Esophagus squamous epithelium (tissue), 5 donors: ENCODE measurements around the gene HSD17B7. TPM values are rescaled to one million over a fixed set of nuclear protein-coding genes. Genes with fewer than 3 reads are reported as not detected.

Source experiments
- DNase-seq: peaks from one replicate; lab custom pipeline; 2025; lab: John Stamatoyannopoulos, UW
- H3K27ac ChIP-seq, 4 donors: fragments of 200-600 bp; sonication (generic); one replicate each; pipeline ENCODE4 v1.5.1; 2016 to 2019; ENCODE audit warnings: mild to moderate bottlenecking in 1 of 4
- H3K27me3 ChIP-seq, 4 donors: fragments of 200-600 bp; sonication (generic); 1 replicate in 3 of 4; 2 replicates in 1 of 4; pipeline versions ENCODE4 v1.5.1 to v1.6.0; 2017 to 2021; ENCODE audit warnings: antibody characterized with exemption in 1 of 4
- H3K36me3 ChIP-seq, 3 donors: fragments of 200-600 bp; sonication (generic); one replicate each; pipeline ENCODE4 v1.5.1; 2016 to 2019
- H3K4me1 ChIP-seq, 3 donors: fragments of 200-600 bp; sonication (generic); one replicate each; pipeline ENCODE4 v1.5.1; 2017 to 2019
- H3K4me3 ChIP-seq, 4 donors: fragments of 200-600 bp; sonication (generic); 1 replicate in 3 of 4; 2 replicates in 1 of 4; pipeline ENCODE4 v1.5.1; 2016 to 2019; ENCODE audit warnings: mild to moderate bottlenecking in 2 of 4, moderate library complexity in 1 of 4
- H3K9me3 ChIP-seq, 3 donors: fragments of 200-600 bp; sonication (generic); one replicate each; pipeline ENCODE4 v1.5.1; 2016 to 2019
- POLR2A ChIP-seq, 4 donors: fragments of 450-650 bp; IDR thresholded peaks; one replicate each; pipeline ENCODE4 v1.6.1; 2017; ENCODE audit warnings: antibody characterized with exemption in 4 of 4, mild to moderate bottlenecking in 4 of 4, moderate library complexity in 3 of 4
- WGBS, 2 donors: methylation state at CpG; one replicate each; pipeline ENCODE4 v1.1.5; 2018; 5-methylcytosine and 5-hydroxymethylcytosine counted together
- intact Hi-C: fragments of 100-400 bp; cut with DNase I; formaldehyde crosslinking; loops from one replicate; pipeline ENCODE4 v1.15.0; 2022
- small RNA-seq, 4 donors: library from RNA; depleted of rRNA; stranded (forward); fragments of <200 nt; gene quantifications; one replicate each; pipeline ENCODE3, GENCODE V24; 2016
- total RNA-seq, 4 donors: library from RNA; depleted of rRNA; stranded (reverse); fragments of >200 nt; gene quantifications; one replicate each; pipeline ENCODE4 v1.1.0, GENCODE V29; 2016
- TF ChIP-seq, protein P1 (sequence below), 6 experiments: fragments of 450-650 bp in 4 of 6; fragments of 200-600 bp in 2 of 6; sonication (generic) in 2 of 6; IDR thresholded peaks; one replicate each; pipeline ENCODE4 v1.5.1; 2016 to 2019; ENCODE audit warnings: antibody characterized with exemption in 6 of 6, mild to moderate bottlenecking in 4 of 6, moderate library complexity in 4 of 6
- donor health status: DM: yes; HTN: yes; CAD: no.

The HSD17B7 gene
- total RNA-seq, 4 donors from 2014 or later, result 15.7 to 28.4 (median 21.6) TPM

DNA sequence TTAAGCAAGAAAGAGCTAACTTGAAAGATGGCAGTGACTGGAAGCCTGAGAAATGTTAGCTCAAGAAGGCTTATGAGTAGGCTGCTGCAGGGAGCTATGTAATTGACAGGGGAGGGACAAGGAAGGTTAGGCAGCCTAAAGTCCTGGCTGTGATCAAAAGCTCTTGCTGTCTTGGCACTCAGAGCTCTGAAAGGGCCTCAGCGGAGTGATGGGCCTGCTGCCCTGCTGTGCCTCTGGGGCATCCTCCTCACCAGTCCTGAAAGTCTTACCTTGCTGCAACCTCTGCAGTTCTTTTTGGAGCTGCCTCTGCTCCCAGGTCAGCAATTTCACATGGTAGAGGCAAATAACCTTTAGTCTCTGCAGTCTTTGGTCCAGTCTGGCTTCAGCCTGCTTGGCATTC is 68.7 kb downstream of the HSD17B7 start:
- Histone ChIP-seq H3K4me1 (peaks cover 0 to 13% (median 3%) of the 10 kb centered on the region in 3 donors), H3K27ac (no peak overlapping the region), H3K36me3 (no peaks in the 10 kb centered on the region), H3K4me3 (no peak overlapping the region), H3K9me3 (no peaks in the 10 kb centered on the region), H3K27me3 (no peaks in the 10 kb centered on the region)
- no peak for TF ChIP-seq POLR2A (IDR thresholded peaks at IDR 0.05)
- TF ChIP-seq, protein P1, sequence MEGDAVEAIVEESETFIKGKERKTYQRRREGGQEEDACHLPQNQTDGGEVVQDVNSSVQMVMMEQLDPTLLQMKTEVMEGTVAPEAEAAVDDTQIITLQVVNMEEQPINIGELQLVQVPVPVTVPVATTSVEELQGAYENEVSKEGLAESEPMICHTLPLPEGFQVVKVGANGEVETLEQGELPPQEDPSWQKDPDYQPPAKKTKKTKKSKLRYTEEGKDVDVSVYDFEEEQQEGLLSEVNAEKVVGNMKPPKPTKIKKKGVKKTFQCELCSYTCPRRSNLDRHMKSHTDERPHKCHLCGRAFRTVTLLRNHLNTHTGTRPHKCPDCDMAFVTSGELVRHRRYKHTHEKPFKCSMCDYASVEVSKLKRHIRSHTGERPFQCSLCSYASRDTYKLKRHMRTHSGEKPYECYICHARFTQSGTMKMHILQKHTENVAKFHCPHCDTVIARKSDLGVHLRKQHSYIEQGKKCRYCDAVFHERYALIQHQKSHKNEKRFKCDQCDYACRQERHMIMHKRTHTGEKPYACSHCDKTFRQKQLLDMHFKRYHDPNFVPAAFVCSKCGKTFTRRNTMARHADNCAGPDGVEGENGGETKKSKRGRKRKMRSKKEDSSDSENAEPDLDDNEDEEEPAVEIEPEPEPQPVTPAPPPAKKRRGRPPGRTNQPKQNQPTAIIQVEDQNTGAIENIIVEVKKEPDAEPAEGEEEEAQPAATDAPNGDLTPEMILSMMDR (IDR thresholded peaks at IDR 0.05), result no peak
- 0 to 30% methylated on average over 1 of the region's 1 CpG for WGBS, 2 donors
- DNase-seq, result no peak
- intact Hi-C loops, result no loop called here

DNA sequence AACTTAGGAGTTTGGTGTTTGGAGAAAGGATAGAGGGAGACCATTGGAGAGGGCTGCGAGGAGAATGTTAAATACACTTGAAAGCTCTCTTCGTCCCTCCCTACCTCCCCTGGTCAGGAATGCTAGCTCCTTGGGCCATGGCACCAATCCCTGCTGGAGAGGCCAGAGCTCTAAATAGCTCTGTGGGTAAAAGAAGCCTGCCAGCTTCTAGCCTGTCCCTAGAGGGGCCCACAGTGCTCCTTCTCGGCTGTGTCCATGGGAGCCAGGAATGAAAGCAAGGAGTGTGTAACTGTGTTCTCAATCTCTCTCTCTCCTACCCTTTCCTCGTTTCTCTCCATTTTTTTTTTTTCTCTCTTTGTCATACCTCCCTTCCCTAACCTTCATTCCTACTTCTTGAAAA is 70.6 kb downstream of the HSD17B7 start, which contains the start of gene CCDC190:
CCDC190 (minus strand) TSS at position 75 of the 400 bp plus-strand sequence. CDS start 1,529 bp downstream, outside the sequence.
- H3K4me1 ChIP-seq, result peaks cover 0 to 13% (median 2%) of the 10 kb centered on the region in 3 donors
- H3K36me3 ChIP-seq, result no peaks in the 10 kb centered on the region
- TF ChIP-seq POLR2A (IDR thresholded peaks at IDR 0.05), result no peak
- TF ChIP-seq, protein P1 (IDR thresholded peaks at IDR 0.05), result no peak
- intact Hi-C loops, result no loop called here
- H3K27me3 ChIP-seq, result no peaks in the 10 kb centered on the region
- no peak within 1 kb of the TSS for H3K4me3 ChIP-seq
- H3K27ac ChIP-seq, result peak within 1 kb of the TSS in 3 of 4 donors; percentile 19 to 69 (median 30)
- no peaks in the 10 kb centered on the region for H3K9me3 ChIP-seq
- no peak for DNase-seq
- 54 to 60% methylated on average over 4 of the region's 4 CpGs for WGBS, 2 donors

DNA sequence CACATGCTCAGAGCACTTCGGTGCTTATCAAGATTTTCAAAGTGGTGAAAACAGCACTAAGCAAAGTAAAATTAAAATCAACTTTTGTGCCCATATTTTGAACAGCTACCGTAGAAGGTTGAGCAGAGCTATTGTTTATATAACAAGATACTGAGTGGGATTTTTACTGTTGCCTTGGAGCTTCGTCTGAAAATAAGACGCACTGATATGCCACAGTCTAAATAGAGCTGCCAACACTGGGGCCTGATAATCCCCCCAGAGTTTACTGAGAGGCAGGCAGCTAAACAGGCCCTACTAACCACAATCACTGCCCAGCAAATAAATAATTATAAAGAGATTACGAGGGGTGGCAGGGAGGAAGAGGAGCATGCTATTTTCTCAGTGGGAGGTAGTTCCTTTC is 71.1 kb downstream of the HSD17B7 start:
- DNase-seq, result no peak
- Histone ChIP-seq H3K27ac (peak overlapping the region in 3 of 4 donors; percentile 19 to 69 (median 30)), H3K36me3 (no peaks in the 10 kb centered on the region), H3K4me3 (no peak overlapping the region), H3K27me3 (no peaks in the 10 kb centered on the region), H3K4me1 (peaks cover 0 to 8% (median 0%) of the 10 kb centered on the region in 3 donors), H3K9me3 (no peaks in the 10 kb centered on the region)
- intact Hi-C loops, result no loop called here
- no peak for TF ChIP-seq POLR2A (IDR thresholded peaks at IDR 0.05)
- TF ChIP-seq, protein P1 (IDR thresholded peaks at IDR 0.05), result no peak
- 50 to 63% methylated on average over 5 of the region's 5 CpGs for WGBS, 2 donors

Small RNA genes within 50 kb of the gene (small RNA-seq; reads per million reads assigned to genes)
- gene RN7SL861P, result 0 reads per million in 4 donors

Other genes with a start within 250 kb of the HSD17B7 start
- 10 to 100 TPM; 36.4 to 64.3 (median 49.3) TPM for gene UAP1, start 229.0 kb upstream of the HSD17B7 start, total RNA-seq
- gene DDR2, start 158.2 kb upstream of the HSD17B7 start, total RNA-seq, result 10 to 100 TPM in 2 of 4 donors, 1 to 10 TPM in 2; 1.5 to 88.1 (median 15.9) TPM
- 1 to 10 TPM; 1.5 to 4.8 (median 2.3) TPM for gene CCDC190, start 70.5 kb downstream of the HSD17B7 start, total RNA-seq